K562 (cell line): ENCODE results near the gene WFIKKN1. TPM values are rescaled to one million over a fixed set of nuclear protein-coding genes. Genes with fewer than 3 reads are reported as not detected.

Experiments used
- BRCA1 ChIP-seq, 2 experiments: fragments of 450-650 bp in 1 of 2; sonication (generic) in 1 of 2; formaldehyde crosslinking in 1 of 2; IDR thresholded peaks; 2 replicates each; pipeline versions ENCODE4 v1.5.0 to v1.6.1; 2017 to 2020; ENCODE audit warnings: mild to moderate bottlenecking in 1 of 2, missing genetic modification reagents in 1 of 2
- BRF2 ChIP-seq: IDR thresholded peaks from 3 replicates; pipeline ENCODE4 v1.6.1; 2011; ENCODE audit warnings: borderline replicate concordance, mild to moderate bottlenecking; ENCODE audit not compliant: insufficient read length, insufficient read depth
- CBFB ChIP-seq: sonication (generic); formaldehyde crosslinking; IDR thresholded peaks from 2 replicates; pipeline ENCODE4 v1.4.0; 2020; ENCODE audit warnings: mild to moderate bottlenecking, missing genetic modification reagents
- FOXJ2 ChIP-seq: fragments of 200-800 bp; sonication (Bioruptor generic); IDR thresholded peaks from 2 replicates; pipeline ENCODE4 v1.6.1; 2016; ENCODE audit warnings: missing genetic modification characterization, missing compliant biosample characterization
- GATAD2A ChIP-seq: fragments of 450-650 bp; IDR thresholded peaks from 2 replicates; pipeline ENCODE4 v1.6.1; 2017
- POLR2B ChIP-seq: fragments of 450-650 bp; IDR thresholded peaks from 2 replicates; pipeline ENCODE4 v1.6.1; 2018; ENCODE audit warnings: low read depth; ENCODE audit not compliant: partially characterized antibody
- RBBP5 ChIP-seq: fragments of 200-600 bp; sonication (generic); IDR thresholded peaks from 2 replicates; pipeline ENCODE4 v1.6.1; 2012; ENCODE audit warnings: borderline replicate concordance, mild to moderate bottlenecking, low read length, control low read depth, inconsistent platforms; ENCODE audit not compliant: insufficient read depth, poor library complexity, severe bottlenecking
- SAFB ChIP-seq: fragments of 200-400 bp; formaldehyde crosslinking; IDR thresholded peaks from 2 replicates; pipeline ENCODE4 v1.6.1; 2017; ENCODE audit warnings: low read depth, low read length, borderline replicate concordance
- ZBTB17 ChIP-seq: fragments of 450-650 bp; formaldehyde crosslinking; IDR thresholded peaks from 2 replicates; pipeline ENCODE4 v1.4.0; 2020; ENCODE audit warnings: mild to moderate bottlenecking
- ZFPM2 ChIP-seq: fragments of 250-450 bp; sonication (Bioruptor Pico); IDR thresholded peaks from 2 replicates; pipeline ENCODE4 v1.5.1; 2022; ENCODE audit warnings: mild to moderate bottlenecking
- ZFX ChIP-seq: sonication (generic); formaldehyde crosslinking; IDR thresholded peaks from 2 replicates; pipeline ENCODE4 v1.8.0; 2022; ENCODE audit warnings: mild to moderate bottlenecking, missing genetic modification reagents, moderate library complexity
- polyA plus RNA-seq, 8 experiments: library from polyadenylated mRNA; depleted of rRNA in 4 of 8; stranded (reverse) in 5 of 8; unstranded in 3 of 8; fragments of >200 nt; fragmentation: Nextera tagmentation in 2 of 8; fragmentation: Illumina TruSeq in 1 of 8; extraction: Ambion mirVana in 2 of 8; extraction: Trizol in 1 of 8; gene quantifications; 2 replicates each; pipeline versions ENCODE4 v1.2.1 to v1.2.3, GENCODE V29; 2011 to 2014; ENCODE audit warnings: inconsistent platforms in 1 of 8, missing spikeins in 1 of 8
- total RNA-seq, 7 experiments: library from RNA; depleted of rRNA in 6 of 7; stranded (reverse); fragments of >200 nt in 6 of 7; fragmentation: Illumina TruSeq in 2 of 7; extraction: Trizol in 2 of 7; gene quantifications; 2 replicates each; pipeline versions ENCODE4 v1.2.1 to v1.2.3, GENCODE V29; 2011 to 2021; ENCODE audit warnings: low replicate concordance in 1 of 7
- TF ChIP-seq, protein P1 (sequence below): fragments of 450-650 bp; IDR thresholded peaks from 2 replicates; pipeline ENCODE4 v1.6.1; 2016; ENCODE audit warnings: mild to moderate bottlenecking, moderate library complexity

The WFIKKN1 gene
- total and polyA plus RNA-seq, 9 of the 15 experiments (the other 6 are each of a cell fraction or from before 2014, with no cell fraction given) = 0.14 to 1.1 (median 0.50) TPM; not detected in 4

- TF ChIP-seq, protein P1, sequence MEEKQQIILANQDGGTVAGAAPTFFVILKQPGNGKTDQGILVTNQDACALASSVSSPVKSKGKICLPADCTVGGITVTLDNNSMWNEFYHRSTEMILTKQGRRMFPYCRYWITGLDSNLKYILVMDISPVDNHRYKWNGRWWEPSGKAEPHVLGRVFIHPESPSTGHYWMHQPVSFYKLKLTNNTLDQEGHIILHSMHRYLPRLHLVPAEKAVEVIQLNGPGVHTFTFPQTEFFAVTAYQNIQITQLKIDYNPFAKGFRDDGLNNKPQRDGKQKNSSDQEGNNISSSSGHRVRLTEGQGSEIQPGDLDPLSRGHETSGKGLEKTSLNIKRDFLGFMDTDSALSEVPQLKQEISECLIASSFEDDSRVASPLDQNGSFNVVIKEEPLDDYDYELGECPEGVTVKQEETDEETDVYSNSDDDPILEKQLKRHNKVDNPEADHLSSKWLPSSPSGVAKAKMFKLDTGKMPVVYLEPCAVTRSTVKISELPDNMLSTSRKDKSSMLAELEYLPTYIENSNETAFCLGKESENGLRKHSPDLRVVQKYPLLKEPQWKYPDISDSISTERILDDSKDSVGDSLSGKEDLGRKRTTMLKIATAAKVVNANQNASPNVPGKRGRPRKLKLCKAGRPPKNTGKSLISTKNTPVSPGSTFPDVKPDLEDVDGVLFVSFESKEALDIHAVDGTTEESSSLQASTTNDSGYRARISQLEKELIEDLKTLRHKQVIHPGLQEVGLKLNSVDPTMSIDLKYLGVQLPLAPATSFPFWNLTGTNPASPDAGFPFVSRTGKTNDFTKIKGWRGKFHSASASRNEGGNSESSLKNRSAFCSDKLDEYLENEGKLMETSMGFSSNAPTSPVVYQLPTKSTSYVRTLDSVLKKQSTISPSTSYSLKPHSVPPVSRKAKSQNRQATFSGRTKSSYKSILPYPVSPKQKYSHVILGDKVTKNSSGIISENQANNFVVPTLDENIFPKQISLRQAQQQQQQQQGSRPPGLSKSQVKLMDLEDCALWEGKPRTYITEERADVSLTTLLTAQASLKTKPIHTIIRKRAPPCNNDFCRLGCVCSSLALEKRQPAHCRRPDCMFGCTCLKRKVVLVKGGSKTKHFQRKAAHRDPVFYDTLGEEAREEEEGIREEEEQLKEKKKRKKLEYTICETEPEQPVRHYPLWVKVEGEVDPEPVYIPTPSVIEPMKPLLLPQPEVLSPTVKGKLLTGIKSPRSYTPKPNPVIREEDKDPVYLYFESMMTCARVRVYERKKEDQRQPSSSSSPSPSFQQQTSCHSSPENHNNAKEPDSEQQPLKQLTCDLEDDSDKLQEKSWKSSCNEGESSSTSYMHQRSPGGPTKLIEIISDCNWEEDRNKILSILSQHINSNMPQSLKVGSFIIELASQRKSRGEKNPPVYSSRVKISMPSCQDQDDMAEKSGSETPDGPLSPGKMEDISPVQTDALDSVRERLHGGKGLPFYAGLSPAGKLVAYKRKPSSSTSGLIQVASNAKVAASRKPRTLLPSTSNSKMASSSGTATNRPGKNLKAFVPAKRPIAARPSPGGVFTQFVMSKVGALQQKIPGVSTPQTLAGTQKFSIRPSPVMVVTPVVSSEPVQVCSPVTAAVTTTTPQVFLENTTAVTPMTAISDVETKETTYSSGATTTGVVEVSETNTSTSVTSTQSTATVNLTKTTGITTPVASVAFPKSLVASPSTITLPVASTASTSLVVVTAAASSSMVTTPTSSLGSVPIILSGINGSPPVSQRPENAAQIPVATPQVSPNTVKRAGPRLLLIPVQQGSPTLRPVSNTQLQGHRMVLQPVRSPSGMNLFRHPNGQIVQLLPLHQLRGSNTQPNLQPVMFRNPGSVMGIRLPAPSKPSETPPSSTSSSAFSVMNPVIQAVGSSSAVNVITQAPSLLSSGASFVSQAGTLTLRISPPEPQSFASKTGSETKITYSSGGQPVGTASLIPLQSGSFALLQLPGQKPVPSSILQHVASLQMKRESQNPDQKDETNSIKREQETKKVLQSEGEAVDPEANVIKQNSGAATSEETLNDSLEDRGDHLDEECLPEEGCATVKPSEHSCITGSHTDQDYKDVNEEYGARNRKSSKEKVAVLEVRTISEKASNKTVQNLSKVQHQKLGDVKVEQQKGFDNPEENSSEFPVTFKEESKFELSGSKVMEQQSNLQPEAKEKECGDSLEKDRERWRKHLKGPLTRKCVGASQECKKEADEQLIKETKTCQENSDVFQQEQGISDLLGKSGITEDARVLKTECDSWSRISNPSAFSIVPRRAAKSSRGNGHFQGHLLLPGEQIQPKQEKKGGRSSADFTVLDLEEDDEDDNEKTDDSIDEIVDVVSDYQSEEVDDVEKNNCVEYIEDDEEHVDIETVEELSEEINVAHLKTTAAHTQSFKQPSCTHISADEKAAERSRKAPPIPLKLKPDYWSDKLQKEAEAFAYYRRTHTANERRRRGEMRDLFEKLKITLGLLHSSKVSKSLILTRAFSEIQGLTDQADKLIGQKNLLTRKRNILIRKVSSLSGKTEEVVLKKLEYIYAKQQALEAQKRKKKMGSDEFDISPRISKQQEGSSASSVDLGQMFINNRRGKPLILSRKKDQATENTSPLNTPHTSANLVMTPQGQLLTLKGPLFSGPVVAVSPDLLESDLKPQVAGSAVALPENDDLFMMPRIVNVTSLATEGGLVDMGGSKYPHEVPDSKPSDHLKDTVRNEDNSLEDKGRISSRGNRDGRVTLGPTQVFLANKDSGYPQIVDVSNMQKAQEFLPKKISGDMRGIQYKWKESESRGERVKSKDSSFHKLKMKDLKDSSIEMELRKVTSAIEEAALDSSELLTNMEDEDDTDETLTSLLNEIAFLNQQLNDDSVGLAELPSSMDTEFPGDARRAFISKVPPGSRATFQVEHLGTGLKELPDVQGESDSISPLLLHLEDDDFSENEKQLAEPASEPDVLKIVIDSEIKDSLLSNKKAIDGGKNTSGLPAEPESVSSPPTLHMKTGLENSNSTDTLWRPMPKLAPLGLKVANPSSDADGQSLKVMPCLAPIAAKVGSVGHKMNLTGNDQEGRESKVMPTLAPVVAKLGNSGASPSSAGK = peak; percentile 92
- TF ChIP-seq ZFX (CRISPR knock-in tag) = peak; percentile 93
- 0 out of 2 replicates have a peak, but pooled peaks have one; percentile 16 for TF ChIP-seq FOXJ2 (tag)
- TF ChIP-seq BRF2 = no peak
- TF ChIP-seq SAFB = peak; percentile 13; the same call in 1 of the 2 replicates
- TF ChIP-seq ZBTB17 (CRISPR knock-in tag) = 0 out of 2 replicates have a peak, but pooled peaks have one; percentile 42
- peak; percentile 61 for TF ChIP-seq POLR2B
- no peak for TF ChIP-seq BRCA1 (IDR thresholded peaks at IDR 0.05)
- no peak for TF ChIP-seq BRCA1 (CRISPR knock-in tag; IDR thresholded peaks at IDR 0.05)
- peak; percentile 43; the same call in 1 of the 2 replicates for TF ChIP-seq GATAD2A
- TF ChIP-seq RBBP5 = peak; percentile 59
- TF ChIP-seq CBFB (CRISPR knock-in tag) = peak; percentile 25; the same call in 1 of the 2 replicates
- no peak for TF ChIP-seq ZFPM2 (CRISPR knock-in tag)
Measured at GRCh38 chr16:635573-636205, 4.9 kb downstream of the WFIKKN1 start (continued).
